OCI-LY7 (cell line): Measurements from ENCODE around the gene AGPAT3.

Experiments used
- EZH2phosphoT487 ChIP-seq: fragments of 200-600 bp; sonication (generic); IDR thresholded peaks from 2 replicates; pipeline ENCODE4 v1.6.1; 2018; ENCODE audit warnings: low read depth, borderline replicate concordance, mild to moderate bottlenecking, mixed run types, antibody characterized with exemption, low read length, moderate library complexity, mixed read lengths
- TF ChIP-seq, protein P1 (sequence below): fragments of 200-600 bp; sonication (generic); conservative IDR thresholded peaks from 2 replicates; pipeline ENCODE4 v1.5.1; 2014; ENCODE audit warnings: mild to moderate bottlenecking, antibody characterized with exemption, low read length, moderate library complexity, mixed read lengths

DNA sequence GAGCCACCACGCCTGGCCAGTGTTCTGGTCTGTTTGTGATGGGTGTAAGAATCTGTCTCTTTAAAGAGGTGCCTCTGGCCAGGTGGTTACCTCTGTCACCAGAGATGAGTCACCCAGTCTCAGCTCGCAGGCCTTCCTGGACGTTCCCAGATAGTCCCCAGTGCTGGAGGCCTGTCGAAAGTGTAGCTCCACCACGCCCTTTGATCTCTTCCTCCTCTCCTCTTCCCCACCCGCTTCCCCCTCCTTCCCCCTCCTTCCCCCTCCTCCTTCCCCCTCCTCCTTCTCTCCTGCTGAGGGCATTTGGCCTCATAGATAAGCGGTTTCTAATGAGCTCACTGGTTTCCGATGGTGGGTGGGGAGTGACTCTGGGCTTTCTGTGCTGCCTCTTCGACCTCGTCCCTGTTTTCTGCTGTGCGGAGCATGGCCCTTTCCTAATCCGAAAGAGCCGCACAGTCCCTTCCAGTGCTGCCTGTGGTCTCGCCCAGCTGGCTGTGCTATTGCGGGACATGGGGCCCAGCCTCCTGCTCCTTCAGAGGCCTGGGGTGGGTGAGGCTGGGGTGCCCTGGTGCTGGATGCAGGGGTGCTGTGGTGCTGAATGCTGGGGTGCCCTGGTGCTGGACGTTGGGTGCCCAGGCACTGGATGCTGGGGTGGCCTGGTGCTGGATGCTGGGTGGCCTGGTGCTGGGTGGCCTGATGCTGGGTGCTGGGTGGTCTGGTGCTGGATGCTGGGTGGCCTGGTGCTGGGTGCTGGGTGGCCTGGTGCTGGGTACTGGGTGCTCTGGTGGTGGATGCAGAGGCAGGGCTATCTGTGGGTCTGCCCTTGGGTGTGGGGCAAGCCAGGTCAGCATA is 19.2 kb downstream of the AGPAT3 start:
- TF ChIP-seq, protein P1, sequence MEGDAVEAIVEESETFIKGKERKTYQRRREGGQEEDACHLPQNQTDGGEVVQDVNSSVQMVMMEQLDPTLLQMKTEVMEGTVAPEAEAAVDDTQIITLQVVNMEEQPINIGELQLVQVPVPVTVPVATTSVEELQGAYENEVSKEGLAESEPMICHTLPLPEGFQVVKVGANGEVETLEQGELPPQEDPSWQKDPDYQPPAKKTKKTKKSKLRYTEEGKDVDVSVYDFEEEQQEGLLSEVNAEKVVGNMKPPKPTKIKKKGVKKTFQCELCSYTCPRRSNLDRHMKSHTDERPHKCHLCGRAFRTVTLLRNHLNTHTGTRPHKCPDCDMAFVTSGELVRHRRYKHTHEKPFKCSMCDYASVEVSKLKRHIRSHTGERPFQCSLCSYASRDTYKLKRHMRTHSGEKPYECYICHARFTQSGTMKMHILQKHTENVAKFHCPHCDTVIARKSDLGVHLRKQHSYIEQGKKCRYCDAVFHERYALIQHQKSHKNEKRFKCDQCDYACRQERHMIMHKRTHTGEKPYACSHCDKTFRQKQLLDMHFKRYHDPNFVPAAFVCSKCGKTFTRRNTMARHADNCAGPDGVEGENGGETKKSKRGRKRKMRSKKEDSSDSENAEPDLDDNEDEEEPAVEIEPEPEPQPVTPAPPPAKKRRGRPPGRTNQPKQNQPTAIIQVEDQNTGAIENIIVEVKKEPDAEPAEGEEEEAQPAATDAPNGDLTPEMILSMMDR, result no peak
- no peak for TF ChIP-seq EZH2phosphoT487
